HTR-8/SVneo (cell line): ENCODE results near the gene IQSEC1.

Experiments used
- DNase-seq: peaks from one replicate; pipeline ENCODE4 v3.0.0; 2011; ENCODE audit warnings: low spot score, mixed read lengths; ENCODE audit not compliant: insufficient read length
- FAIRE-seq: peaks from 2 replicates; lab custom pipeline; 2011; peaks lifted over from hg19 to GRCh38; lab: Jason Lieb, UNC

Gene IQSEC1

GRCh38 chr3:12962292-12962691 lies 110.9 kb downstream of the IQSEC1 start:
- DNase-seq (no peak), FAIRE-seq (no peak)

DNA sequence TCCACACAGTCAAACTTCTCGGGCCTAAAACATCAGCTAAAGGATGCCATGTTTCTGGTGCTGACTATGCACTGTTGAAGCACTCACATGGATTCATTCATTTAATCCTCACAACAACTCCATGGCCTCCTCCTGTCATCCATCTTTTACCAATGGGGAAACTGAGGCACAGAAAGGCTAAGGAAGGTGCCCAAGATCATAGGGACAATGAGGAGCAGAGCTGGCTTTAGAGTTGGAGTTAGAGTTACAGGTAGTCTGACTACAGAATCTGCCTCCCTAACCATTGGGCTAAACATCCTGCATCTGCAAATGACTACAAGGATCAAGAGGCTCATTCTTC lies 111.6 kb downstream of the IQSEC1 start:
- no peak for FAIRE-seq

GRCh38 chr3:12961007-12961696 lies 112.1 kb downstream of the IQSEC1 start:
- DNase-seq = no peak
- FAIRE-seq = no peak

More for the DNA sequence above, 111.6 kb downstream of the IQSEC1 start:
- no peak for DNase-seq

DNA sequence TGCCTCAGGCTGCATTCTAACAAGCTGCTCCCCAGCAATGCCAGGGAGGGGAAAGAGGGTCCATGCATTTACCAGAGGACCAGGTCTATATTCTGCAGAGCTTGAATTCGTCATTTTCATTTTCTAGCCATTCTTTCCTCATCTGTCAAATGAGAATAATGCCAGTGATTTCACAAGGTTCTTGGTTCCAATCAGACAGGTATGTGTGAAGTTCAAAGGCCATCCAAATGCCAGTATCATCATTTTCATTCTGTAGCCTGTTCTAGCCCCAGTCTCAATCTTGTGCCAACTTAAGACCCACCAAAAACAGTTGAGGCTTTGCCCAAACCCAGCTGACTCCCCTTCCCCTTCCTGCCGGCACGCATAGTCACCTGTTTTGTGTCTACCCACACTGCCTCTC lies 112.7 kb downstream of the IQSEC1 start:
- FAIRE-seq = no peak

GRCh38 chr3:12959838-12960378 lies 113.3 kb downstream of the IQSEC1 start:
- FAIRE-seq = no peak

More for the DNA sequence above, 112.7 kb downstream of the IQSEC1 start:
- no peak for DNase-seq

DNA sequence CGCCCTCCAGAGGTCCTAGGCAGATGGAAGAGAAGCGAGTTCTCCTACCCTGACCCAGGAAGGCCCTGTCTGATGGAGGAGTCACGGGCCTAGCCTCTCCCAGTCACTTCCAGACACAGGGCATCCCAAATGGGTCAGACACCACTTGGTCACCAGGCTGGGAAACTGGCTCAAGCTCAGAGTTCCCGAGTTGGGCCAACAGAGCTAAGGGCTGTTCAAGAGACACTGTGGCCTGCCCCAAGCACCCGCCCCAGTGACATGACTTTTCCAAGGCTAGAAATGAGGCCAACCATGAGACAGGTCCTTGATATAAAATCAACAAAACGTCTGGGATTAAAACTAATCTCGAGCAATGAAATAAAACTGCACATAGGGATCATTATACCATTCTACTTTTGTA lies 113.8 kb downstream of the IQSEC1 start:
- FAIRE-seq = no peak

More at GRCh38 chr3:12959838-12960378, 113.3 kb downstream of the IQSEC1 start:
- DNase-seq = no peak

GRCh38 chr3:12957824-12958792 lies 115.1 kb downstream of the IQSEC1 start:
- DNase-seq (no peak), FAIRE-seq (peak; percentile 31)

More for the DNA sequence above, 113.8 kb downstream of the IQSEC1 start:
- no peak for DNase-seq

DNA sequence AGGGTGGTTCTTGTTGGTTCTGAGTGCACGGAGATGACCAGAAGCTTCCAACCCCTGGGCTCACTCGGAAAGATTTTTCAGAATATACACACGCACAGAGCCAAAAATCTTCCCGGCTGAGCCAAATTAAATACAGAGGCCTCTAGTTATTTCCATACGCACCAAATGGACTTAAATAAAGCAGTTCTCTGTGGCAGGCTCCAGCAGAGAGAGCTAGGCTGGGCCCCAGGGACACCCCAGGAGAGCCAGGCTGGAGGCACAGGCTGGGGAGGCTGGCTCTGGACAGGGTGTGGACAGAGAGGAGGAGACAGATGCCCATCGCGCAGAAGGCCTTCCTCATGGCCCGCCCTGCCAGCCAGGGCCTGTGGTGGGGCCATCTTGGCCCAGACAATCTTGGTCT lies 115.9 kb downstream of the IQSEC1 start:
- FAIRE-seq (no peak), DNase-seq (no peak)

GRCh38 chr3:12956316-12956660 lies 116.9 kb downstream of the IQSEC1 start:
- no peak for DNase-seq
- no peak for FAIRE-seq

- FAIRE-seq = no peak
- DNase-seq = no peak
These were observed 117.4 kb downstream of the IQSEC1 start for GRCh38 chr3:12955651-12956315.

GRCh38 chr3:12954891-12955650 lies 118.2 kb downstream of the IQSEC1 start:
- FAIRE-seq (peak; percentile 36), DNase-seq (no peak)

- no peak for DNase-seq
- FAIRE-seq = no peak
These were observed 119.0 kb downstream of the IQSEC1 start for GRCh38 chr3:12954180-12954579.

GRCh38 chr3:12953201-12953995 lies 119.8 kb downstream of the IQSEC1 start:
- no peak for DNase-seq
- FAIRE-seq = no peak

- FAIRE-seq = no peak
These were observed 120.7 kb downstream of the IQSEC1 start for GRCh38 chr3:12952343-12953200.

GRCh38 chr3:12948891-12949711 lies 124.1 kb downstream of the IQSEC1 start:
- DNase-seq (no peak), FAIRE-seq (peak; percentile 20)

More at GRCh38 chr3:12952343-12953200, 120.7 kb downstream of the IQSEC1 start:
- DNase-seq = no peak

GRCh38 chr3:12948371-12948770 lies 124.9 kb downstream of the IQSEC1 start:
- DNase-seq (no peak), FAIRE-seq (no peak)
